Medulla oblongata (tissue), 1 donor: ENCODE data around the gene MAPRE3.

Experiments
- DNase-seq: peaks from one replicate; pipeline ENCODE4 v3.0.0-alpha.2; 2015; ENCODE audit errors: extremely low spot score

The MAPRE3 gene

GRCh38 chr2:27014771-27015433 is 44.5 kb downstream of the MAPRE3 start:
- DNase-seq: peak; percentile 60

GRCh38 chr2:27016801-27017325 is 46.4 kb downstream of the MAPRE3 start:
- peak; percentile 72 for DNase-seq

- DNase-seq: no peak
Measured at GRCh38 chr2:27018142-27018541, 47.7 kb downstream of the MAPRE3 start.

- DNase-seq: no peak
Measured at GRCh38 chr2:27019459-27019858, 49.0 kb downstream of the MAPRE3 start.

- no peak for DNase-seq
Measured at GRCh38 chr2:27019931-27020855, 49.8 kb downstream of the MAPRE3 start.

- DNase-seq: no peak
Measured at GRCh38 chr2:27021253-27022049, 51.0 kb downstream of the MAPRE3 start.

- DNase-seq: no peak
Measured at GRCh38 chr2:27023740-27024139, 53.3 kb downstream of the MAPRE3 start.

GRCh38 chr2:27024188-27024587 is 53.8 kb downstream of the MAPRE3 start:
- DNase-seq: no peak

- no peak for DNase-seq
Measured at GRCh38 chr2:27024812-27025211, 54.4 kb downstream of the MAPRE3 start.

- DNase-seq: no peak
Measured at GRCh38 chr2:27025281-27025800, 54.9 kb downstream of the MAPRE3 start.

- DNase-seq: no peak
Measured at GRCh38 chr2:27025861-27026851, 55.7 kb downstream of the MAPRE3 start.

- DNase-seq: no peak
Measured at GRCh38 chr2:27027211-27027651, 56.8 kb downstream of the MAPRE3 start.

GRCh38 chr2:27029051-27029450 is 58.6 kb downstream of the MAPRE3 start:
- no peak for DNase-seq

- peak; percentile 90 for DNase-seq
Measured at GRCh38 chr2:27032495-27033252, 62.2 kb downstream of the MAPRE3 start, which contains the start of gene TMEM214. Gene TMEM214, plus strand, starts transcription at chr2:27032965. Its CDS starts 51 bp downstream, at chr2:27033016.

GRCh38 chr2:27033253-27033852 is 62.9 kb downstream of the MAPRE3 start:
- no peak for DNase-seq

- DNase-seq: no peak
Measured at GRCh38 chr2:27038012-27038411, 67.6 kb downstream of the MAPRE3 start.

- DNase-seq: no peak
Measured at GRCh38 chr2:27038631-27039339, 68.3 kb downstream of the MAPRE3 start.

GRCh38 chr2:27039426-27039825 is 69.0 kb downstream of the MAPRE3 start:
- DNase-seq: no peak
